Caki2 (cell line): Measurements from ENCODE around the gene CLDN2. TPM values are rescaled to one million over a fixed set of nuclear protein-coding genes. Genes with fewer than 3 reads are reported as not detected.
A peak's percentile ranks its signal among the peaks of the same experiment; 100 is the strongest.
"Not testable (repeated sequence)": the region's sequence is repeated elsewhere in the genome, so short reads cannot be mapped to it uniquely, and the experiment has no call there.

Experiments
- DNase-seq: peaks from one replicate; pipeline ENCODE4 v3.0.0-alpha.2; 2015; ENCODE audit warnings: low read depth
- in situ Hi-C: cut with HindIII; loops from 2 replicates; pipeline ENCODE4 v1.10.0; 2016; ENCODE audit warnings: low sequenced_read_pairs, low pct_unique_long_range_greater_than_20kb, mixed read lengths
- total RNA-seq: library from RNA; depleted of rRNA; stranded (reverse); fragments of >200 nt; shearing (Covaris generic); gene quantifications from 2 replicates; pipeline ENCODE4 v1.2.3, GENCODE V29; 2014; ENCODE audit warnings: low replicate concordance; rRNA removed

The CLDN2 gene
- total RNA-seq, 1 experiment from 2014 or later = 23.0 TPM

DNA sequence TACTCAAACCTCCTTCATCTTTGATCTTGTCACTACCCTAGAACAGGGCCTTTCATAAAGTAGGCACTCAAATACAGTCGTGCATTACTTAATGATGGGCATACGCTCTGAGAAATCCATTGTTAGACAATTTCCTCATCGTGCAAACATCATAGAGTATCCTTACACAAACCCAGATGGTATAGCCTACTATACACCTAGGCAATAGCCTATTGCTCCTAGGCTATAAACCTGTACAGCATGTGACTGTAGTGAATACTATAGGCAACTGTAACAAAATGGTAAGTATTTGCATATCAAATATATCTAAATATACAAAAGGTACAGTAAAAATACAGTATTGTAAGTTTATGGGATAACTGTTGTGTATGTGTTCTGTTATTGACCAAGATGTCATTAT, 31.9 kb downstream of the CLDN2 start:
- no peak for DNase-seq
- in situ Hi-C loops = no loop called here

DNA sequence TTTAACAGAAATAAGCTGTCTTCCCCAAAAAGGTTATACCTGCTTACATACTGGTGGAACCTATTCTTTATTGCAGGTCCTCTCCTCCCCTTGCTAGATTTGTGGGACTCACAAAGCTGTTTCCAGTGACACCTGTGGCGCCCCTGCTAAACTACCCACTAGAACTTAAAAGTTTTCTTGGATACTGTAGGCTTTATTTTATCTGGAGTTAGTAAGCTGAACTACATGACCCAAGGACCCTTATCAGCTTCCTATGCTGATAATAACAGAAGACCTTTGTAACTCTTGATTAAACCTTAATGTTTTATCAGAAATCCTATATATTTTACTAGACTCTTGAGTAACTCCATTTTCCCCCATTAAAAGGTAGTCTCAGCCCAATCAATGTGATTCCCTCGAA, 32.3 kb downstream of the CLDN2 start:
- in situ Hi-C loops = no loop called here
- no peak for DNase-seq

DNA sequence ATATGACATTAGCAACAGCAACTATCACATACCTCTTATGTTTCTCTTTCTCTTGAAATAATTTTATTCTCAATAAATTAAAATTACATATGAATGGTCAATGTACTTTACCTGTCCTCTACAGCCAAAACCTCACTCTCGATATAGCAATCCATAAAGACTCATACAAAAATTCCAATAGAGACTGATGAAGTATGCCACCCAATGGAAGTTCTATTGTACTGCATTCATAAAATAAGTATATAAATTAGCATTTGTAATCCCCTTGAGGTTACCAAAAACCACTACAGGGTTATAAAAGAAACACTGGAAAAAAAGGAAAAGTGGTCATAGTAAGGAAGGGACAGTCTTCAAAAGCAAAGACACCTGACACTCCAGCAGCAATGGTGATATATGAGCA, 32.8 kb downstream of the CLDN2 start:
- in situ Hi-C loops = no loop called here
- DNase-seq = no peak

DNA sequence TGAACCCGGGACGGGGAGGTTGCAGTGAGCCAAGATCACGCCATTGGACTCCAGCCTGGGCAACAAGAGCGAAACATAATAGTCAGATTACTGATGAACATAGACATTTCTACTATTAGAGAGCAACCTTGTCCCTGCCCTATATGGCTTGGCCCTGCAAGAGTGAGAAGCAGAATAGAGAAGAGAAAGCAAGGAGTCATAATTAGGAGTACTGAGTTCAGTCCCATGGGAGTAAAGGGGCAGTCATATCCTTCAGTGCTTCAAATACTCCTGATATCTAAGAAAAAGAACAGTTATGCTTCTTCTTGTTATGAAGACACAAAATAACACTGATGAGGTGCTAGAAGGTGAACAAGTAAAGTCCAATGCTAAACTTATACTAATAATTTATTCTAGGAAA, 33.8 kb downstream of the CLDN2 start:
- in situ Hi-C loops = no loop called here
- no peak for DNase-seq

DNA sequence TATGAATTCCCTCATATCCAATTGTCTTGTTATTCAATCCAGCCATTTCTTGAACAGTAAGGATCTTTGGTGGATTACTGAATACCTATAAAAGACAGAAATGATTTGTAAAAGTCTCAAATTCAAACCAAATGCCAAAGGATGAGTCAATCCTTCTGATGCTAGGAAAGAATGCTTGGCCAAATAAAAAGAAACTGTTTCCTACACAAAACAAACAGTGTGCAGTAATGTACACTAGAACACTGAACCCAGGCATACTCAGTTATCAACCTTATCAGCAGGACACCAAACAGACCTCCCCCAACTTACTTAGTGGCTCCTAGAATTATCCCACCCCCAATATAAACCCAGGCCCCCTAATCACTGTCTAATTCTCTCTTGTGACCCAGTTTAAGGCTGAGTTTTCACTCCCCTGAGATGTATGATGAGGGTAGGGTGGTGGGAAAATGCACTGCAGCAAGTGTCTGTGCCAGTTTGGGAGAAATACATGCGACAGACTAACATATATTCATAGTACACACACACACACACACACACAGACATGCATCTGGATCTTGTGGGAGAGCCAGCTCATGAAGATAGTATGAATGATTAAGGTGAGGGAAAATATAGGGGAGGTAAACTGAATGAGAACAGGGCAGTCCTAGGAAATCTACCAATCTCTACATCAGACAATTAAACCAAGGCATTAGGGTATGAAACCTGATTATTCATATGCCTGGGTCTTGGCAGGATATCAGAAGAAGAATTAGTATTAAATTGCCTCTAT, 35.0 kb downstream of the CLDN2 start:
- in situ Hi-C loops = no loop called here
- DNase-seq = peak; percentile 1

DNA sequence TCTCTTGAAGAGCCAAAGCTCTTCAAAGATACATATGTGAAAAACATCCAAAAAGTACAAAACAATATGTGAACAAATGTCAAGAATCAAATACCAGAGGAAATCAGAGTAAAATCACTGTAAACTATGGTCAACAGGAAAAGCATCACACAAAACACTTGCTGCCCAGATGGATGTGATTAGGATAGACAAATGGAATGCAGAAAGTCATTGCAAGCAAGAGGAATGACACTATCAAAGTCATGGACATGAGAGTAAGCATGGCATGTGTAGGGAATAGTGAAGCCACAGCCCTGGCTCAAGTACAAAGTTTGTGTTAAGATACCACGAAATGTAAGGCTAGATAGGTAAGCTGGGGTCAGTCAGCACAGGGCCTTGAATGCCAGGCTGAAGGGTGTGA, 37.7 kb downstream of the CLDN2 start:
- in situ Hi-C loops = no loop called here
- DNase-seq = no peak

DNA sequence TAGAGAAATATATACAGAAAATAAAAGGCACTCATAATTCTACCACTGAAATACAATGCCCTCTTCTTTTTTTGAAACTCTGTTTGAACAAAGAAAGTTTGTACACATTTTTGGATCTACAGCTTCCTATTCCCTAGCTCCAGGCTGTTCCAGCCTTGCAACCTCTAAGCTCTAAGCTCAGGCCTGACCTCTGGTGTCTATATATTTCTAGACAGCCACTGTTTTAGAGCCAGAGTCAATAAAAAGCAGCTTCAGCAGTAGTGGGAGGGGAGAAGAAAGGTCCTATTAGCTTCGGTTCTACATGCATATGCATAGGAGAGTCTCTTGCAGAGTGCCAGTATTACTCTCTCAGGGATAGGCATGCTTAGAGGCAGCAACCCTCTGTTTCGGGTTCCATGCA, 39.7 kb downstream of the CLDN2 start:
- in situ Hi-C loops = no loop called here
- DNase-seq = peak; percentile 44

DNA sequence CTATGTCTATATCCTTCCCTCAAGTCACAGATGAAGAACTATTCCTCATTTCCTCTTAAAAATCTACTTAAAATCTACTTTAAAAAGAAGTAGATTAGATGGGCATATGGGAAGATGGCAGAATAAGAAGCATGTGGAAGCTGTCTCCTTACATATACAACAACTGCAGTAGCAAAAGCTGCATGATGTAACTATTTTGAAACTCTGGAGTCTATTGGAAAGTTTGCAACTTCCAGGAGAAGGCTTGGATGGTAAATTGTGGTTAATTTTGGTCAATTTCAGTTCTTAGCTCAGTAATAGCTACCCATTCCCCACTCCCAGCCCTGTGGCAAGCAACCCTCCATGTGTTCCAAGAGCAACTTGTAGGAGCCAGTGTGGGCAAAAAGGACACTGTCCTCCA, 42.9 kb downstream of the CLDN2 start:
- in situ Hi-C loops = no loop called here
- DNase-seq = no peak

DNA sequence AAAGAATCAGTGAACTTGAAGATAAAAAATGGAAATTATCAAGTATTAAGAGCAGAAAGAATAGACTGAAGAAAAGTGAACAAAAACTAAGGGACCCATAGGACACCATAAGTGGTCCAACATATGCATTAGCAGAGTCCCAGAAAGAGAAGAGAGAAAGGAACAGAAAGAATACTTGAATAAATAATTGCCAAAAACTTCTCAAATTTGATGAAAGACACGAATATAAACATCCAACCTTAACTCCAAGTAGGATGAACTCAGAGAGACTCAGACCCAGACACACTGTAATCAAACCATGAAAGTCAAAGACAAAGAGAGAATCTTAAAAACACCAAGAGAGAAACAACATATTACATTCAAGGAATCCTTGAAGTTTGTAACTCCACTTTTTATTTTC, 44.1 kb downstream of the CLDN2 start:
- no peak for DNase-seq
- in situ Hi-C loops = no loop called here

DNA sequence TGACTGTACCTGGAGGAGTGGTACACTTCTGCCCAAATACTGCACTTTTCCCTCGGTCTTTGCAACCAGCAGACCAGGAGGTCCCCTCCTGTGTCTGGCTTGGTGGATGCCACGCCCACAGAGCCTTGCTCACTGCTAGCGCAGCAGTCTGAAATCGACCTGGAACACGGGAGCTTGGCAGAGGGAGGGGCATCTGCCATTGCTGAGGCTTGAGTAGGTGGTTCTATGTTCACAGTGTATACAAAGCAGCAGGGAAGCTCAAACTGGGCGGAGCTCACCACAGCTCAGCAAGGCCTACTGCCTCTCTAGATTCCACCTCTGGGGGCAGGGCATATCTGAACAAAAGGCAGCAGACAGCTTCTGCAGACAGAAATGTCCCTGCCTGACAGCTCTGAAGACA, 46.3 kb downstream of the CLDN2 start:
- in situ Hi-C loops = not testable (repeated sequence)
- peak; percentile 26 for DNase-seq

DNA sequence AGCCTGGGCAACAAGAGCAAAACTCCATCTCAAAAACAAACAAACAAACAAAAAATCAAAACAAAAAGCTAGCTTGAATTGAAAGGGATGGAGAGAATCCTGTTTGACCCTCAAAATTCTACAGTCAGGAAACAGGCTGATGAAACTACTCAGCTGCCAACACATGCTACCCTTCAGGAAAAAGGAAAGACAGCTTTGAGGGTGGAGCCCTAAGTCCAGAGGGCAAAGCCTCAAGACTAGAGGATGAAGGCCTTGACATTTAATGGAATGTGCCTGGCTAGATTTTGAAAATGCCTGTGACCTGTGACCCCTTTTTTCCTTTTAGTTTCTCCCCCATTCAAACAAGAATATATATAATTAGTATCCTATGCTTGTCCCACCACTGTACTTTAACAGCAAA, 52.7 kb downstream of the CLDN2 start:
- in situ Hi-C loops = no loop called here
- no peak for DNase-seq

DNA sequence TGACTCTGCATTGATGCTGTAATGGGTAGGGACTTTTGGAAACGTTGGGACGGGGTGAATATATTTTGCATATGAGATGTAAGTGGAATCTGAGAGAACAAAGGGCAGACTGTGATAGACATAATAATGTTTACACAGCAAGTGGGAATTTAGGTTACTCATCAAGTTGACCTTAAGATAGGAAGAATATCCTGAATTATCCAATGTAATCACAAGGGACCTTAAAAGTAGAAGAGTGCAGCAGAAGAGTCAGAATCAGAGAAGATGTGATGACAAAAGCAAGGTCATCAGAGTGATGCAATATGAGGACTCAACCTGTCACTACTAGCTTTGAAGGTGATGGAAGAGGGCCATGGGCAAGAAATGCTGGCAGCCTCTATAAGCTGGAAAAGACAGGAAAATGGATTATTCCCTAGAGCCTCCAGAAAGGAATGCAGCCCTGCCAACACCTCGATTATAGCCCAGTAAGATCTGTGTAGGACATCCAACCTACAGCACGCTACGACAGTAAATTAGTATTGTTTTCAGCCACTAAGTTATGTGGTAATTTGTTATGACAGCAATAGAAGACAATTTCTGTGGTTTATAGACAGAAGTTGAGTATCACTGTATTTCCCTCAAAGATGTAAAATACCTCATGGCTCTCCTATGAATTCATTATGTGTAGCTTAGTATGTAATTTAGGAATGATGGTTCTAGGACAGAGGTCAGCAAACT, 53.4 kb downstream of the CLDN2 start:
- no peak for DNase-seq
- in situ Hi-C loops = no loop called here

DNA sequence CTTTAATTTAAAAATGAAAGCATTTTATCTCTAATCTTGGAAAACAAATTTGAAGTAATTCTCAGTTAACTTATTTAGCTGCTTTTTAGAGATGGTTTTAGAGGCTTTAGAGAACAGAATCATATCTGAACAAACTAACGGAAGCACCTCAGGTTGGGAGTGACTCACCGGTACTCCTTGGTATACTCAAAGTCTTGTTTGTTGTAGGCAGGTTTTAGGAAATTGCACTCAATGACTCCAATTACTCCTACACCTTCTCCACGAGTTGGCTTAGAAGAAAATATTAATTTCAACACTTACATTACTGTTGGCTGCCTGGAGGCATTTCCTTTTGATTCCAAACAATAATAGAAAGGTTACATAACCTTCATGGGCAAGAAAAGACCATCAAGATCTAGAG, 56.2 kb downstream of the CLDN2 start:
- no peak for DNase-seq
- in situ Hi-C loops = no loop called here

Other genes starting within 250 kb of the CLDN2 start
- gene RNF128, start 193.7 kb upstream of the CLDN2 start, total RNA-seq = 10.6 and 13.0 TPM in 2 replicates
- 5.0 and 6.2 TPM in 2 replicates for gene TBC1D8B, start 117.7 kb upstream of the CLDN2 start, total RNA-seq
- not detected in 2 replicates for gene RIPPLY1, start 17.1 kb upstream of the CLDN2 start, total RNA-seq
- gene MORC4, start 79.8 kb downstream of the CLDN2 start, total RNA-seq = 5.3 and 6.8 TPM in 2 replicates
- gene RBM41, start 198.4 kb downstream of the CLDN2 start, total RNA-seq = 14.8 and 16.7 TPM in 2 replicates